GM18909 (cell line): ENCODE measurements around the gene PCSK2.

Source experiments
- ATAC-seq: cut with Tn5 transposase; IDR thresholded peaks from one replicate; pipeline ENCODE4 v1.9.1; 2021; ENCODE audit warnings: mild to moderate bottlenecking; ENCODE audit not compliant: unreplicated experiment, poor library complexity

PCSK2 gene

GRCh38 chr20:17390655-17391054 lies 163.8 kb downstream of the PCSK2 start:
- no peak for ATAC-seq

DNA sequence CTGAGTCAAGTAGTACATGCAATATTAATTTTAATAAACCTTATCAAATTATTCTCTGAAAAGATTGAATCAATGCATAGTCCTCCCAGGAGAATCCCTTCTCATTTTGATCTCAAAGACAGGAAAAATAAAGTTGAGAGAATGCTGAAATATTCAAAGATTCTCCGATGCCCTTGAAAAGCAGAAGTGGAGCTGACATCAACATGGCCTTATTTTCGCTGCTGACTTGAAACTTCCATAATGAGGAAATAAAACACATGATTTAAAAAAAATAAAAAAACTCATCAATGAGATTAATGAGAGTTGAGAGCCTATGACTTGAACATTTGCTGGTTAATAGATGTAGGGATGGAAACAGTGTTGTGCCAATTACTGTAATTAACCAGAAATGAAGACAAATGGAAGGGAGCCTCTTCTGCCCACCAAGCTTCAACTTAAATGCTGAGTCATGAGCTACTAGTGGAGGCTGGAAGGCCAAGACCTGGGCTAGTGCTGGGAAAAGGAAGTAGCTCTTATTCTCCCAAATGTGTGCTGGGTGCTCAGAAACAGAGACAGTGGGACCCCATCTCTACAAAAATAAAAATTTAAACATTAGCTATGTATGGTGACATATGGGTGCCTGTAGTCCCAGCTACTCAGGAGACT lies 164.4 kb downstream of the PCSK2 start:
- ATAC-seq, result no peak

- ATAC-seq, result no peak
Observed at GRCh38 chr20:17394411-17394810, 167.6 kb downstream of the PCSK2 start.

GRCh38 chr20:17395729-17396128 lies 168.9 kb downstream of the PCSK2 start:
- ATAC-seq, result no peak

DNA sequence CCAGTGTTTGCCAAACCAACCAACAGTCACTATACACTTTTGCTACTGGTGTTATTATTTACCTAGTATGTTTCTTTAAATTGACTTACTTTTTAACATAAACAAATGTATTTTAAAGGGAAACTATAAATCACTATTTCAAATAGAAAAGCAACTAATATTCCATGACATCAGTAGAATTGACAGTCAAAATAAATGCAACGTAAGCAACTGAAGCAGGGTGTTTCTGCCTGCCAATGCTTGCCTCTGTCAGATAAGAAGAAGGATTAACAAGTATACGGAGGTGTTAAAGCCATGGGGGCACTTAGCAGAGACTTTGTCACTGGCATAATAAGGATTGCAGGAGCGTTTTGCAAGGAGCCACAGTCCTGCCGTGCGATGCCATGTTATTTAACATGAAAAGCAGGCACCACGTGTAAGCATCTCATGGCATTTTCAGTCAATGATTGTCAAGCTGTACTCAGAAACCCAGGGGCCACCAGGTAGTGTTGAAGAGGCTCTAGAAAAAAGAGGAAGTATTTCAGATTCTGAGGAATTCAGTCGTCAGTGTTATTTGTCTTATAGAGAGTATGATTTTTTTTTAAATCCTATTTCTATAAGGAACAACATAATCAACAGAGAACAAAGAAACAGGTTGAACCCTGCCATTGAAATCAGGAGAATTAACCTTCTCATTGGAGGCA lies 172.6 kb downstream of the PCSK2 start:
- no peak for ATAC-seq

DNA sequence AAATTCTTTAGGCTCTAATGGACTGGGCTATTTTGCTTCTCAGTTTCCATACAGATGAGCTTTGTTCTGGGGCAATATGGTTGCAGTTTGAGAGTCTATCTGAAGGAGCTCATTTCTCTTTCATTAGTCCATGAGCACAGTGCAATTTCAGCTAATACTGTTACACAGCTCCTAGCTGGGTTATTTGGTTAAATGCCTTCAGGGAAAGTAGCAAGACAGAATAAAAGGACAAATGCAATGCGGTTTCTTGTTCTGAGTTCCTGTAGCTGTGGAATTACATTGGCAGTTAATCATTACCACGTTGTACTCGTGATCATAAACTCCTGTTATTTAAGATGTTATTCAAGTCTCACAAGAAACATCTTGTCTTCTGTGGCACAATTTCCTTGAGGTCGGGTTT lies 176.6 kb downstream of the PCSK2 start:
- ATAC-seq, result no peak

DNA sequence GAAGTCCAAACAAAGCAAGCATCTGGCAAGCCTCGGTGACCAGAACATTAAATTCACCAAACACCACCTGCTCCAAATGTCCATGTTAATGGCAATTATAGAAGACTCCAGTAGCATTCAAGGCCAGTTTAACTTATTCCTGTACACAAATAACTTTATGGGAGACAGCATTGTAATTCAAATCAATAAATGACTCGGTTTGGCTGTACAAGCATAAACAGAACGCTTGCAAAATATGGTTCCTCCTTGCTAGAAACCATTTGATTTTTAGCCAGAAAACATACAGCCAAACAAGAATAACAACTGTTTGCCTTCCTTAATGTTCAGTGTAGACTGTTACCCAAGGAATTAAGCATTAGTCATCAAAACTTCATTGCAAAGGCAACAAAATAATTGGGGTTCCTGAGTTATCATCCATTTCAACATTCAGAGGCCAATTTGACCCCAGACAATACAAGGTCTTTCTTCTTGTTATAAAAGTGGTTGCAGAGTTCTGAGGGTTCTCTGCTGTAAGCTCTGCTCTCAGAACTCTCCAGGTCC lies 179.3 kb downstream of the PCSK2 start:
- no peak for ATAC-seq

- no peak for ATAC-seq
Observed at GRCh38 chr20:17407550-17407949, 180.7 kb downstream of the PCSK2 start.

DNA sequence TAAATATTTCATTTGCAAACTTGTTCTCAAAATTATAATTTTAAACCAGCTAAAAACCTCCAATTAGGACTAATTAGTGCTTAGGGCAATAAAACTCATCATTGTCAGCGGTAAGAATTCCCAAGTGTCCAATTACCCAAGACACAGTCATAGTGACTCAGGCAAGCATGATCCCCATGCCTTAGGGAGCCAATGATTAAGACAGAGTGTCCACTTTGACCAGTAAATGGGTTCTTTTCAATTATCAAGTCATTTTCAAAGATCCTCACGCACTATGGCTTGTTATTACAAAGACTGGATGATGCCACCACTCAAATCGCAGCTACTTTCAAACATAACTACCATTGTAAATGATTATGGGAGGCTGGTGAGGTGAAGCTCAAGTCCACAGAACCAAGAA lies 190.4 kb downstream of the PCSK2 start:
- no peak for ATAC-seq

DNA sequence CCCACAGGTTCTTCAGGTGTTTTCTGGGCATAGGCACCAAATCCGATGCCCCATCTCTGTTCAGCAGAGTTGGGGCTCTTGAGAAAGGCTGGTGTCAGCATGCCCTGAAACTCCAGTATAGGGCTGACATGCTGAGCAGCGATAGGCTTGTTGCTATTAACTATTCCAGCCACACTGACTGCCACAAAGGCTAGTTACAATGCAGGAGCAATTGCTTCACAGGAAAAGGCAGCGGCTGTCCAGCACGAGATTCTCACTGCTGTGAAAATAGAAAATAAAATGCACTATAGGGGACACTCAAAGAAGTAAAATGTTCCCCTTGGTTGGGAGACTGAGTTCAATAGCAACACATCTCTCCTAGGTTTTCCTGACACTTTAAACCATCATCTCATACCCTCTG lies 191.9 kb downstream of the PCSK2 start:
- ATAC-seq, result no peak

DNA sequence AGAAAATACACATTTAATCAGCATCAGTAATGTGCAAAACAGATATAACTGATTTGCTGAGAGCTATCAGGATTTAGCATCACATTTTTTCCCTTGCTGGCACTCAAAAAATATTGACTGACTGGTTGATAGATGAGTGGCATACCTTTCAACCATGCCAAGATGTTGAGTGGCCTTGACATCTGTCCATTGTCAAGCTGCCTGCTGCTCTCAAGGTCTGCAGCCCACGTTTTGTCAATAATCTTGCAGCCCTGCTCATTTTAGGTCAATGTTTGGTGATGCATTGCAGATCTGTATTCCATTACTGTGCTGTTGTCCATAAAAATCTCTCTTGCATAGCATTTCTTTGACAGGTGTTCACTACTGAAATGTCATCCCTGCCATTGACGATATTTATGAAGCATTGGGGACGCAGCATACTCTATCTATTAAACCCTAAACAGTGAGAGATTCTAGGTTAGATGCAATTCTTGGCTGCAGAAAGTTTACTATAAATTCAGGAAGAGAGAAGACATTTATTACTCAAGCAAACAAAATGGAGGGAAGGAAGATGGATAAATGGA lies 192.7 kb downstream of the PCSK2 start:
- ATAC-seq, result no peak

GRCh38 chr20:17421493-17421892 lies 194.7 kb downstream of the PCSK2 start:
- ATAC-seq, result no peak

DNA sequence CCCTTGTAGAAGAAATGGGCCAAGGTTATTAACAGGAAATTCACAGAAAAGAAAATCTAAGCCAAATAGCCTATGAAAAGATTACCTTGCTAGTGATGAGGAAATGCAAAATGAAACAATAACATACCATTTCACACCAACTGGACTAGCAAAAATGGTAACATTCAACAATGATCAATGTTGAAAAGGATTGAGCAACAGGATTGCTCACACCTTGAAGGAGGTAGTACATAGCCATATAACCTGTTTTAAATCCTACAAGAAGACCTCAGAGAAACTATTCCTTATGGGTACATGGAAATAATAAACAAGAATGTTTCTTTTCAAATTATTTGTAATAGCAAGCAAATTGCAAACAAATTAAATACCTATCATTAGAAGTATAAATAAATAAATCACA lies 196.9 kb downstream of the PCSK2 start:
- no peak for ATAC-seq

DNA sequence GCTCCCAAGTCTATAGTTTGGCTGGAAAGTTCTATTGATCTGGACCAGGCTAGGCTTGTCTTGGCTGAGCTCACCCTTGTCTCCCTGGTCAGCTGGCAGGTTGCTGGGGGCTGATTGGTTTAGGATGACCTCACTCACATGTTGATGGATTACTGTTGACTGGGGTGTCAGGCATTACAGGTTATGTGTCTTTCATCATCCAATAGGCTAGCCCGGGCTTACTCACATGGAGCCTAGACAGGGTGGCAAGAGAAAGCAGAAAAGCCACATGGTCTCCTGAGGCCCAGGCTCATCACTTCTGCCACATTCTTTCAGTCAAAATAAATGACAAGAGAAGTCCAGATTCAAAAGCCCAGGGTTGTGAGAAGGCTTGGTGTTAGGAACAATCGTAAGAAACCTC lies 200.8 kb downstream of the PCSK2 start:
- ATAC-seq, result no peak

- no peak for ATAC-seq
Observed at GRCh38 chr20:17430125-17430950, 203.5 kb downstream of the PCSK2 start.

GRCh38 chr20:17431621-17432364 lies 205.0 kb downstream of the PCSK2 start:
- no peak for ATAC-seq

GRCh38 chr20:17436664-17437063 lies 209.8 kb downstream of the PCSK2 start:
- no peak for ATAC-seq

DNA sequence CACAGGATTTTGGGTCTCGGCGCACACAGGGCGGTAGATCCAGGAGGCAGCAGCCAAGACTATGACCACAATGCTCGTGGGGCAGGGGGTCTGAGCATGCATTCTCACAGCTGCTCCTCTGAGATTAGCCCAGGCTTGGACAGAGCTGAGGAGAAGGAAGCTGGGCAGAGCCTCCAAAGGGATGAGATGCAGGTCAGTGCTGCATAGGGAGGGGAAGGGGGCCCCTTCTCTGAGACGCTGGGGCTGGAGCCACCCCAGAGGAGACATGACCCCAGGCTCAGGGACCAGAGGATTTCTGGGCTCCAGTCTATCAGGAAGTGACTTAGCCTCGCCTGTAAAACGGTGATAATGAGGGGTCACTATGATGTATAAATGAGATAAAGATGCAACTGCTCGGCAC lies 210.4 kb downstream of the PCSK2 start:
- no peak for ATAC-seq

DNA sequence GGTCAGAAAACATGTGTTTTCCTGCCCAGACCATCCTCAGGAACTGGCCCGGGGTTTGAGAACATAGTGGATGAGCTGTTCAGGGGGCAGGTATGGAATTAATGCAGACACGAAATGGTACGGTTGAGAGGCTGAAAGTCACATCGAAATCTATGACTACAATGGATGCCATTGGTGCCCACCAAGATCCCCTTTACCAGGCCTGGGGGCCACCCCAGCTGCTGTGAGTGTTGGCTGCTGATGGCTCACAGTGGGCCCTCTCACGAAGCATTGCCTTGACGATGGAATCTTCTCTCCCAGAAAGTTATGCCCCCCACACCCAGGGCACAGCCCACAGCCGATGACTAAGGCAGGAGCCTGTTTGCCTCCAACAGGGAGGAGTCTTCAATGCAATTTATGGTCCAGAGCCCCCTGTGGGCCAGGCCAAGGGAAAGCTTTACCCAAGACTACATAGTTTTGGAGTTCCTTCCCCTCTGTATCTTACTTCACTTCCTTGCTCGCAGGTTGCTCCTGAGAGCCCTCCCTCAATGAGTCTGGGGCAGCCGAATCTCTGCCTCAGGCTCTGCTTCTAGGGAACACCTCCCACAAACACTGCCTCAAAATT lies 211.7 kb downstream of the PCSK2 start:
- no peak for ATAC-seq
